K562 (cell line): ENCODE measurements around the gene ANO9. TPM values are rescaled to one million over a fixed set of nuclear protein-coding genes. Genes with fewer than 3 reads are reported as not detected.
A peak's percentile ranks its signal among the peaks of the same experiment; 100 is the strongest.

ENCODE experiments used
- CREB1 ChIP-seq, 2 experiments: sonication (generic) in 1 of 2; formaldehyde crosslinking in 1 of 2; IDR thresholded peaks; 2 replicates each; pipeline versions ENCODE4 v1.6.1 to v1.8.0; 2012 to 2022; ENCODE audit warnings: inconsistent platforms in 1 of 2, mild to moderate bottlenecking in 1 of 2, missing genetic modification reagents in 1 of 2, moderate library complexity in 1 of 2
- HCFC1 ChIP-seq: IDR thresholded peaks from 2 replicates; pipeline ENCODE4 v1.6.1; 2012; ENCODE audit warnings: low read depth, low read length, improper control_type of control experiment
- JUND ChIP-seq, 2 experiments: IDR thresholded peaks; 2 replicates in 1 of 2; 3 replicates in 1 of 2; pipeline ENCODE4 v1.6.1; 2011; ENCODE audit warnings: borderline replicate concordance in 2 of 2, low read depth in 2 of 2, low read length in 2 of 2, improper control_type of control experiment in 1 of 2, missing biosample characterization in 1 of 2, missing genetic modification characterization in 1 of 2, missing genetic modification reagents in 1 of 2
- MTA3 ChIP-seq: fragments of 450-650 bp; formaldehyde crosslinking; IDR thresholded peaks from 2 replicates; pipeline ENCODE4 v1.6.1; 2017; ENCODE audit warnings: mild to moderate bottlenecking, borderline replicate concordance
- NEUROD1 ChIP-seq: fragments of 150-350 bp; IDR thresholded peaks from 2 replicates; pipeline ENCODE4 v1.6.1; 2014; ENCODE audit warnings: borderline replicate concordance, low read length, low read depth; ENCODE audit not compliant: partially characterized antibody
- NR3C1 ChIP-seq: sonication (generic); formaldehyde crosslinking; IDR thresholded peaks from 2 replicates; pipeline ENCODE4 v1.8.1; 2022; ENCODE audit warnings: missing genetic modification reagents
- PCBP1 ChIP-seq: fragments of 200-400 bp; formaldehyde crosslinking; IDR thresholded peaks from 2 replicates; pipeline ENCODE4 v1.6.1; 2018; ENCODE audit warnings: mild to moderate bottlenecking, low read depth, low read length; ENCODE audit not compliant: poor library complexity, severe bottlenecking
- RB1 ChIP-seq: fragments of 450-650 bp; IDR thresholded peaks from 2 replicates; pipeline ENCODE4 v1.6.1; 2017; ENCODE audit warnings: low read depth, mild to moderate bottlenecking
- SIN3B ChIP-seq: fragments of 450-650 bp; IDR thresholded peaks from 2 replicates; pipeline ENCODE4 v1.6.1; 2017; ENCODE audit warnings: low read depth, mild to moderate bottlenecking, moderate library complexity
- SIRT6 ChIP-seq: IDR thresholded peaks from one replicate; pipeline ENCODE4 v1.6.1; 2012; ENCODE audit warnings: low read depth, mild to moderate bottlenecking, control low read depth, inconsistent platforms, low read length, moderate library complexity
- SNIP1 ChIP-seq: fragments of 450-650 bp; IDR thresholded peaks from 2 replicates; pipeline ENCODE4 v1.7.1; 2017; ENCODE audit warnings: low read depth, mild to moderate bottlenecking
- VEZF1 ChIP-seq: fragments of 200-800 bp; sonication (Bioruptor generic); IDR thresholded peaks from 2 replicates; pipeline ENCODE4 v1.6.1; 2017; ENCODE audit warnings: missing genetic modification characterization, missing compliant biosample characterization
- ZNF143 ChIP-seq: sonication (generic); formaldehyde crosslinking; IDR thresholded peaks from 2 replicates; pipeline ENCODE4 v1.9.0; 2022; ENCODE audit warnings: mild to moderate bottlenecking, missing genetic modification reagents
- ZNF76 ChIP-seq: fragments of 250-450 bp; sonication (Bioruptor Pico); IDR thresholded peaks from 2 replicates; pipeline ENCODE4 v1.4.0; 2020; ENCODE audit warnings: mild to moderate bottlenecking, moderate library complexity, borderline replicate concordance
- polyA plus RNA-seq, 8 experiments: library from polyadenylated mRNA; depleted of rRNA in 4 of 8; stranded (reverse) in 5 of 8; unstranded in 3 of 8; fragments of >200 nt; fragmentation: Nextera tagmentation in 2 of 8; fragmentation: Illumina TruSeq in 1 of 8; extraction: Ambion mirVana in 2 of 8; extraction: Trizol in 1 of 8; gene quantifications; 2 replicates each; pipeline versions ENCODE4 v1.2.1 to v1.2.3, GENCODE V29; 2011 to 2014; ENCODE audit warnings: inconsistent platforms in 1 of 8, missing spikeins in 1 of 8
- total RNA-seq, 7 experiments: library from RNA; depleted of rRNA in 6 of 7; stranded (reverse); fragments of >200 nt in 6 of 7; fragmentation: Illumina TruSeq in 2 of 7; extraction: Trizol in 2 of 7; gene quantifications; 2 replicates each; pipeline versions ENCODE4 v1.2.1 to v1.2.3, GENCODE V29; 2011 to 2021; ENCODE audit warnings: low replicate concordance in 1 of 7
- TF ChIP-seq, protein P1 (sequence below), 3 experiments: fragments of 200-800 bp in 1 of 3; fragments of 250-450 bp in 1 of 3; fragments of 450-650 bp in 1 of 3; sonication (Bioruptor Pico) in 1 of 3; sonication (Bioruptor generic) in 1 of 3; formaldehyde crosslinking in 1 of 3; IDR thresholded peaks; 2 replicates each; pipeline versions ENCODE4 v1.6.1 to v1.8.0; 2016 to 2022; ENCODE audit warnings: mild to moderate bottlenecking in 2 of 3, missing genetic modification characterization in 2 of 3, missing compliant biosample characterization in 1 of 3, moderate library complexity in 1 of 3

The ANO9 gene
- total and polyA plus RNA-seq, 9 of the 15 experiments (the other 6 are each of a cell fraction or from before 2014, with no cell fraction given) = 0.20 to 14.5 (median 4.5) TPM

DNA sequence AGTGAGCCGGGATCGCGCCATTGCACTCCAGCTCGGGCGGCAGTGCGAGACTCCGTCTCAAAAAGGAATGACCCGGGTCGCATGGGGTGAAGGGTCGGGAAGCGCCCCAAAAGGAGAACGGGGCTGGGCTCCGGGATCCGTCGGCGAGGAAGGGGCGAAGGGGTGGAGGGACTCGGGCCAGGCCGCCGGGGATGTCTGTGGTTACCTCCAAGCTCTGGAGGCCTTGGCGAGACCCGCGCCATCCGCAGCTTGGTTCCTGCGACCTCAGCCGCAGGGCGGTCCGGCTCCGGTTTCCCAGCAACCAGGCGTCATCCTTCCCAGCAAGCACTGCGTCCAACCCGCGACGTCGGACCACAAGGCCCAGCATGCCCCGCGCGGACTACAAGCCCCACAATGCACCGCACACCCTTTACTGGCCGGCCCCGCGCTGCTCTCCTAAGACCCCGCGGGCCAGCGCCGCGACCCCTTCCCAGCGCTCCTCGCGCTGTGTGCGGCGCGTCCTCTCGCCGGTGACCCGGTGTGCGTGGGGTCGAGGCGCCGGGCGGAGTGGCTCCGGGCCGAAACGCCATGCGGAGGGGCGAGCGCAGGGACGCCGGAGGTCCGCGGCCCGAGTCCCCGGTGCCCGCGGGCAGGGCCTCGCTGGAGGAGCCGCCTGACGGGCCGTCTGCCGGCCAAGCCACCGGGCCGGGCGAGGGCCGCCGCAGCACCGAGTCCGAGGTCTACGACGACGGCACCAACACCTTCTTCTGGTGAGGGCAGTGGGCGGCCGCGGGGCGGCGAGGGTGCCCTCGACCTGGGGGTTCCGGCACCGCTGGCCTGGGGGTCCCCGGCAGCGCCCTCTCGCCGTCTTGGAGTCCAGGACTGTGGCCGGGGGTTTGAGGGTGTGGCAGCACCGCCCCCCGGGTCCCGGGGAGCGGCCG is 8.3 kb upstream of the ANO9 start, which contains the start of gene PTDSS2 (continued):
- peak; percentile 71 for TF ChIP-seq JUND (IDR thresholded peaks at IDR 0.05; ENCODE audit: borderline replicate concordance, low read depth, low read length)
- 0 out of 3 replicates have a peak, but pooled peaks have one; percentile 22 for TF ChIP-seq JUND (tag; IDR thresholded peaks at IDR 0.05; ENCODE audit: borderline replicate concordance, low read depth, low read length)
- TF ChIP-seq, protein P1, sequence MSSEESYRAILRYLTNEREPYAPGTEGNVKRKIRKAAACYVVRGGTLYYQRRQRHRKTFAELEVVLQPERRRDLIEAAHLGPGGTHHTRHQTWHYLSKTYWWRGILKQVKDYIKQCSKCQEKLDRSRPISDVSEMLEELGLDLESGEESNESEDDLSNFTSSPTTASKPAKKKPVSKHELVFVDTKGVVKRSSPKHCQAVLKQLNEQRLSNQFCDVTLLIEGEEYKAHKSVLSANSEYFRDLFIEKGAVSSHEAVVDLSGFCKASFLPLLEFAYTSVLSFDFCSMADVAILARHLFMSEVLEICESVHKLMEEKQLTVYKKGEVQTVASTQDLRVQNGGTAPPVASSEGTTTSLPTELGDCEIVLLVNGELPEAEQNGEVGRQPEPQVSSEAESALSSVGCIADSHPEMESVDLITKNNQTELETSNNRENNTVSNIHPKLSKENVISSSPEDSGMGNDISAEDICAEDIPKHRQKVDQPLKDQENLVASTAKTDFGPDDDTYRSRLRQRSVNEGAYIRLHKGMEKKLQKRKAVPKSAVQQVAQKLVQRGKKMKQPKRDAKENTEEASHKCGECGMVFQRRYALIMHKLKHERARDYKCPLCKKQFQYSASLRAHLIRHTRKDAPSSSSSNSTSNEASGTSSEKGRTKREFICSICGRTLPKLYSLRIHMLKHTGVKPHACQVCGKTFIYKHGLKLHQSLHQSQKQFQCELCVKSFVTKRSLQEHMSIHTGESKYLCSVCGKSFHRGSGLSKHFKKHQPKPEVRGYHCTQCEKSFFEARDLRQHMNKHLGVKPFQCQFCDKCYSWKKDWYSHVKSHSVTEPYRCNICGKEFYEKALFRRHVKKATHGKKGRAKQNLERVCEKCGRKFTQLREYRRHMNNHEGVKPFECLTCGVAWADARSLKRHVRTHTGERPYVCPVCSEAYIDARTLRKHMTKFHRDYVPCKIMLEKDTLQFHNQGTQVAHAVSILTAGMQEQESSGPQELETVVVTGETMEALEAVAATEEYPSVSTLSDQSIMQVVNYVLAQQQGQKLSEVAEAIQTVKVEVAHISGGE (CRISPR knock-in tag; IDR thresholded peaks at IDR 0.05) = peak in 1 of 3 experiments; percentile 80; a peak in 2 of 6 replicates
- peak; percentile 99 for TF ChIP-seq HCFC1
- TF ChIP-seq MTA3 = peak; percentile 90
- TF ChIP-seq VEZF1 = peak; percentile 40
- TF ChIP-seq RB1 = peak; percentile 62; the same call in 1 of the 2 replicates
- no peak for TF ChIP-seq SIRT6
- TF ChIP-seq NR3C1 (CRISPR knock-in tag) = 0 out of 2 replicates have a peak, but pooled peaks have one; percentile 67
- TF ChIP-seq NEUROD1 = peak; percentile 48
- no peak for TF ChIP-seq SNIP1
- peak; percentile 57 for TF ChIP-seq PCBP1
- peak; percentile 88 for TF ChIP-seq CREB1 (IDR thresholded peaks at IDR 0.05)
- TF ChIP-seq CREB1 (CRISPR knock-in tag; IDR thresholded peaks at IDR 0.05) = peak; percentile 90
- peak; percentile 97 for TF ChIP-seq ZNF76 (CRISPR knock-in tag)
- peak; percentile 98 for TF ChIP-seq ZNF143 (CRISPR knock-in tag)
- TF ChIP-seq SIN3B = peak; percentile 78
